HCT116 (cell line): Measurements from ENCODE around the gene RALGPS1.

Experiments used
- EZH2 ChIP-seq: fragments of 200-600 bp; sonication (generic); IDR thresholded peaks from 2 replicates; pipeline ENCODE4 v1.6.1; 2017; ENCODE audit warnings: antibody characterized with exemption, mixed run types
- EZH2phosphoT487 ChIP-seq: fragments of 200-600 bp; IDR thresholded peaks from 2 replicates; pipeline ENCODE4 v1.6.1; 2018; ENCODE audit warnings: antibody characterized with exemption, borderline replicate concordance
- POLR2AphosphoS5 ChIP-seq: IDR thresholded peaks from 2 replicates; pipeline ENCODE4 v1.6.1; 2011; ENCODE audit warnings: mild to moderate bottlenecking, low read depth, low read length, moderate library complexity
- ZBTB33 ChIP-seq: IDR thresholded peaks from 2 replicates; pipeline ENCODE4 v1.6.1; 2011; ENCODE audit warnings: mild to moderate bottlenecking, low read length, moderate library complexity; ENCODE audit not compliant: insufficient replicate concordance; ENCODE audit errors: extremely low read depth
- TF ChIP-seq, protein P1 (sequence below), 3 experiments: fragments of 200-600 bp in 1 of 3; sonication (generic) in 1 of 3; IDR thresholded peaks in 2 of 3; conservative IDR thresholded peaks in 1 of 3; 2 replicates each; pipeline ENCODE4 v1.5.1; 2012 to 2017; ENCODE audit warnings: low read depth in 2 of 3, low read length in 2 of 3, antibody characterized with exemption in 1 of 3, borderline replicate concordance in 1 of 3, control low read depth in 1 of 3, mild to moderate bottlenecking in 1 of 3, mixed read lengths in 1 of 3, mixed run types in 1 of 3, moderate library complexity in 1 of 3; ENCODE audit not compliant: insufficient read depth in 1 of 3

DNA sequence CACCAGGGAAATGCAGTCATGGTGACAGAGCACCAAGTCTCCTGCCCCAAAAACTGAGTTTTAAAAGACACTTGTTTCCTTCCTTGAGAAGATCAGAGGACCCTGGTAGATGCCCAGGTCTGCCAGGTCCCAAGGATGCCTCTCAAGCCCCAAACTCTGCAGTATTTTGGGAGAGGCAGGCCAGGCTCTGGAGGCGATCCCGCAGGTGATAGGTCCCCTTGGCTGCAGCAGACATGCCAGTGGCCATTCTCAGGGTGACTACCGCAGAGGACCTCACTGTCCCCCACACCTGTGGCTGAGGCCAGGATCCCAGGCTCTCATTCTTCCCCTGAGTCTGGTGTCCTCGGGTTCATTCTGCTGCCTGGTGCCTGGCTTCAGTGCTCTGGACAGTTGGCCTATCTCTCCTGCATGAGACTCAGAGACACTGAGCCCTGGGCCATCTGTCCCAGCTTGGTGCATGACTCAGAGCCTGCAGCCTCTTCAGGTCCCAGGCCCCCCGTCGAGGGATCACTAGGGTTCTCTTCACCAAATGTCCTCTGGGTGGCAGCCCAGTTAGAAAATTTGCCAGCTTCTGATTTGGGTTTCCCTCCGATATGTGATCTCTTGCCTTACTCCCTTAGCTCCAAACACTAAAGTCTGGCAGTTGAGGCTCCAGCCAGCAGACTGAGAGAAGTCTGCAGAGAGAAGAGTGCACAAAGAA lies 290.3 kb downstream of the RALGPS1 start:
- TF ChIP-seq POLR2AphosphoS5 (no peak), EZH2 (no peak), EZH2phosphoT487 (no peak), ZBTB33 (no peak)
- TF ChIP-seq, protein P1, sequence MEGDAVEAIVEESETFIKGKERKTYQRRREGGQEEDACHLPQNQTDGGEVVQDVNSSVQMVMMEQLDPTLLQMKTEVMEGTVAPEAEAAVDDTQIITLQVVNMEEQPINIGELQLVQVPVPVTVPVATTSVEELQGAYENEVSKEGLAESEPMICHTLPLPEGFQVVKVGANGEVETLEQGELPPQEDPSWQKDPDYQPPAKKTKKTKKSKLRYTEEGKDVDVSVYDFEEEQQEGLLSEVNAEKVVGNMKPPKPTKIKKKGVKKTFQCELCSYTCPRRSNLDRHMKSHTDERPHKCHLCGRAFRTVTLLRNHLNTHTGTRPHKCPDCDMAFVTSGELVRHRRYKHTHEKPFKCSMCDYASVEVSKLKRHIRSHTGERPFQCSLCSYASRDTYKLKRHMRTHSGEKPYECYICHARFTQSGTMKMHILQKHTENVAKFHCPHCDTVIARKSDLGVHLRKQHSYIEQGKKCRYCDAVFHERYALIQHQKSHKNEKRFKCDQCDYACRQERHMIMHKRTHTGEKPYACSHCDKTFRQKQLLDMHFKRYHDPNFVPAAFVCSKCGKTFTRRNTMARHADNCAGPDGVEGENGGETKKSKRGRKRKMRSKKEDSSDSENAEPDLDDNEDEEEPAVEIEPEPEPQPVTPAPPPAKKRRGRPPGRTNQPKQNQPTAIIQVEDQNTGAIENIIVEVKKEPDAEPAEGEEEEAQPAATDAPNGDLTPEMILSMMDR (IDR thresholded peaks at IDR 0.05 in 2 of 3, conservative IDR thresholded peaks at IDR 0.05 in 1 of 3; ENCODE audit: borderline replicate concordance in 1 of 3, insufficient read depth in 1 of 3, low read depth in 2 of 3, low read length in 2 of 3): peak; percentile 44 to 67 (median 61)
